K562 (cell line): ENCODE measurements around the gene BCAS4. TPM values are rescaled to one million over a fixed set of nuclear protein-coding genes. Genes with fewer than 3 reads are reported as not detected.
A peak's percentile ranks its signal among the peaks of the same experiment; 100 is the strongest.

Source experiments
- ATAC-seq: fragments of 200-7000 bp; cut with Tn5 transposase; 3 replicates; pipeline ENCODE4 v1.9.1; 2020; ENCODE audit warnings: moderate library complexity
- BruUV-seq: library from RNA; stranded (reverse); fragments of 400-500 nt; replicated peaks from 2 replicates; lab custom pipeline; 2021; lab: Mats Ljungman, UMichigan
- CTCF ChIA-PET: fragments of 300-600 bp; formaldehyde crosslinking; extraction: SDS; loops from one replicate; lab custom pipeline; 2021; ENCODE audit warnings: low intra/inter-chr PET ratio; lab: Yijun Ruan, JAX
- POLR2A ChIA-PET: fragments of 300-600, 350-650 bp; sonication (Branson Sonifier 250); formaldehyde crosslinking; extraction: SDS; loops from one replicate; lab custom pipeline; 2021; ENCODE audit warnings: antibody characterized with exemption, inconsistent platforms; lab: Yijun Ruan, JAX
- DNase-seq, 4 experiments: peaks; one replicate each; pipeline versions ENCODE4 v3.0.0 to v3.0.0-alpha.2; 2011 to 2018; ENCODE audit warnings: low spot score in 3 of 4, mixed read lengths in 3 of 4; ENCODE audit errors: extremely low read depth in 1 of 4
- FAIRE-seq: peaks from 2 replicates; lab custom pipeline; 2011; peaks lifted over from hg19 to GRCh38; lab: Jason Lieb, UNC
- H2AFZ ChIP-seq: 2 replicates; pipeline ENCODE4 v1.6.0; 2011; ENCODE audit warnings: low read depth, low read length, control low read depth, inconsistent platforms
- H3K27ac ChIP-seq: fragments of 200-600 bp; 3 replicates; pipeline ENCODE4 v1.8.0; 2011; ENCODE audit warnings: low read depth, mild to moderate bottlenecking, control low read depth, inconsistent platforms, low read length, moderate library complexity, mixed read lengths; ENCODE audit errors: extremely low read depth
- H3K27me3 ChIP-seq, 2 experiments: fragments of 300-600 bp in 1 of 2; 2 replicates in 1 of 2; 3 replicates in 1 of 2; pipeline versions ENCODE4 v1.6.0 to v1.8.0; 2011; ENCODE audit warnings: inconsistent platforms in 2 of 2, low read length in 2 of 2, mild to moderate bottlenecking in 1 of 2, mixed read lengths in 1 of 2, moderate library complexity in 1 of 2; ENCODE audit not compliant: control insufficient read depth in 2 of 2, insufficient read depth in 2 of 2
- H3K36me3 ChIP-seq: fragments of 300-600 bp; 3 replicates; pipeline ENCODE4 v1.8.0; 2011; ENCODE audit warnings: mild to moderate bottlenecking, low read length, inconsistent platforms; ENCODE audit not compliant: control insufficient read depth, insufficient read depth
- H3K4me1 ChIP-seq, 2 experiments: fragments of 200-600 bp in 1 of 2; replicated peaks in 1 of 2; 2 replicates in 1 of 2; 3 replicates in 1 of 2; pipeline versions ENCODE4 v1.5.1 to v1.8.0; 2011; ENCODE audit warnings: inconsistent platforms in 2 of 2, low read length in 2 of 2, mild to moderate bottlenecking in 1 of 2, mixed read lengths in 1 of 2, moderate library complexity in 1 of 2; ENCODE audit not compliant: control insufficient read depth in 2 of 2, insufficient read depth in 2 of 2
- H3K4me2 ChIP-seq: 2 replicates; pipeline ENCODE4 v1.6.1; 2011; ENCODE audit warnings: low read length, control low read depth, inconsistent platforms, mixed read lengths; ENCODE audit not compliant: insufficient read depth
- H3K4me3 ChIP-seq: fragments of 200-600 bp; sonication (generic), shearing (Covaris generic); 2 replicates; pipeline ENCODE4 v1.5.1; 2016; ENCODE audit warnings: control low read depth, inconsistent platforms
- H3K79me2 ChIP-seq: fragments of 200-600 bp; 3 replicates; pipeline ENCODE4 v1.8.0; 2011; ENCODE audit warnings: low read length, inconsistent platforms; ENCODE audit not compliant: control insufficient read depth, insufficient read depth
- H3K9ac ChIP-seq, 2 experiments: 2 replicates each; pipeline versions ENCODE4 v1.6.0 to v1.6.1; 2011; ENCODE audit warnings: low read depth in 2 of 2, low read length in 2 of 2, control low read depth in 1 of 2, inconsistent platforms in 1 of 2, mild to moderate bottlenecking in 1 of 2, mixed read lengths in 1 of 2; ENCODE audit not compliant: insufficient read depth in 1 of 2
- H3K9me1 ChIP-seq: one replicate; pipeline ENCODE4 v1.6.0; 2011; ENCODE audit warnings: inconsistent platforms, mild to moderate bottlenecking, low read length, moderate library complexity; ENCODE audit not compliant: control insufficient read depth, insufficient read depth
- H3K9me3 ChIP-seq: replicated peaks from 2 replicates; pipeline ENCODE4 v1.5.1; 2011; ENCODE audit warnings: low read depth, low read length, inconsistent platforms; ENCODE audit not compliant: control insufficient read depth, insufficient read depth
- H4K20me1 ChIP-seq: replicated peaks from 2 replicates; pipeline ENCODE4 v1.6.1; 2011; ENCODE audit warnings: low read length, inconsistent platforms, mixed read lengths; ENCODE audit not compliant: control insufficient read depth, insufficient read depth
- CEBPB ChIP-seq: fragments of 450-650 bp; IDR thresholded peaks from 2 replicates; pipeline ENCODE4 v1.6.1; 2016; ENCODE audit warnings: missing genetic modification characterization, missing compliant biosample characterization
- FOS ChIP-seq: IDR thresholded peaks from 3 replicates; pipeline ENCODE4 v1.6.1; 2011; ENCODE audit not compliant: insufficient read length; ENCODE audit errors: extremely low read depth
- SNIP1 ChIP-seq: fragments of 450-650 bp; IDR thresholded peaks from 2 replicates; pipeline ENCODE4 v1.7.1; 2017; ENCODE audit warnings: low read depth, mild to moderate bottlenecking
- TFAM ChIP-seq: fragments of 250-450 bp; sonication (Bioruptor Pico); conservative IDR thresholded peaks from 2 replicates; pipeline ENCODE4 v1.5.0; 2021; ENCODE audit warnings: mild to moderate bottlenecking, moderate library complexity
- ZKSCAN1 ChIP-seq: fragments of 150-350 bp; IDR thresholded peaks from 2 replicates; pipeline ENCODE4 v1.6.1; 2016; ENCODE audit warnings: low read depth, low read length
- ZKSCAN8 ChIP-seq: fragments of 200-800 bp; sonication (Bioruptor generic); IDR thresholded peaks from 2 replicates; pipeline ENCODE4 v1.6.1; 2016; ENCODE audit warnings: missing genetic modification characterization, missing compliant biosample characterization
- ZNF764 ChIP-seq: fragments of 250-450 bp; sonication (Bioruptor Pico); IDR thresholded peaks from 2 replicates; pipeline ENCODE4 v1.4.0; 2020; ENCODE audit warnings: low read depth, mild to moderate bottlenecking, moderate library complexity
- WGBS: fragments of 100-300 bp; shearing (Covaris generic); methylation state at CpG from one replicate; pipeline ENCODE4 v1.1.6; 2016; ENCODE audit warnings: low coverage, mixed read lengths; ENCODE audit not compliant: insufficient coverage; ENCODE audit errors: missing lambda C conversion rate; 5-methylcytosine and 5-hydroxymethylcytosine counted together
- in situ Hi-C: fragments of 300-500 bp; cut with MboI; formaldehyde crosslinking; loops from 4 replicates; pipeline ENCODE4 v1.15.0; 2018; ENCODE audit warnings: inconsistent platforms, mixed read lengths
- intact Hi-C: fragments of 100-400 bp; cut with micrococcal nuclease; formaldehyde crosslinking; loops from 2 replicates; pipeline ENCODE4 v1.14.2; 2022
- polyA plus RNA-seq, 8 experiments: library from polyadenylated mRNA; depleted of rRNA in 4 of 8; stranded (reverse) in 5 of 8; unstranded in 3 of 8; fragments of >200 nt; fragmentation: Nextera tagmentation in 2 of 8; fragmentation: Illumina TruSeq in 1 of 8; extraction: Ambion mirVana in 2 of 8; extraction: Trizol in 1 of 8; gene quantifications; 2 replicates each; pipeline versions ENCODE4 v1.2.1 to v1.2.3, GENCODE V29; 2011 to 2014; ENCODE audit warnings: inconsistent platforms in 1 of 8, missing spikeins in 1 of 8
- total RNA-seq, 7 experiments: library from RNA; depleted of rRNA in 6 of 7; stranded (reverse); fragments of >200 nt in 6 of 7; fragmentation: Illumina TruSeq in 2 of 7; extraction: Trizol in 2 of 7; gene quantifications; 2 replicates each; pipeline versions ENCODE4 v1.2.1 to v1.2.3, GENCODE V29; 2011 to 2021; ENCODE audit warnings: low replicate concordance in 1 of 7
- TF ChIP-seq, protein P1 (sequence below), 3 experiments: IDR thresholded peaks in 2 of 3; conservative IDR thresholded peaks in 1 of 3; 2 replicates each; pipeline ENCODE4 v1.5.1; 2011 to 2012; ENCODE audit warnings: low read length in 3 of 3, mild to moderate bottlenecking in 3 of 3, control low read depth in 2 of 3, improper control_type of control experiment in 1 of 3, inconsistent platforms in 1 of 3, low read depth in 1 of 3, mixed read lengths in 1 of 3, moderate library complexity in 1 of 3; ENCODE audit not compliant: insufficient read depth in 2 of 3
- TF ChIP-seq, protein P2 (sequence below): IDR thresholded peaks from 2 replicates; pipeline ENCODE4 v1.6.1; 2011; ENCODE audit not compliant: insufficient read length; ENCODE audit errors: extremely low read depth

Gene BCAS4
- total and polyA plus RNA-seq, 9 of the 15 experiments (the other 6 are each of a cell fraction or from before 2014, with no cell fraction given): 0.15 to 2.3 (median 0.47) TPM

DNA sequence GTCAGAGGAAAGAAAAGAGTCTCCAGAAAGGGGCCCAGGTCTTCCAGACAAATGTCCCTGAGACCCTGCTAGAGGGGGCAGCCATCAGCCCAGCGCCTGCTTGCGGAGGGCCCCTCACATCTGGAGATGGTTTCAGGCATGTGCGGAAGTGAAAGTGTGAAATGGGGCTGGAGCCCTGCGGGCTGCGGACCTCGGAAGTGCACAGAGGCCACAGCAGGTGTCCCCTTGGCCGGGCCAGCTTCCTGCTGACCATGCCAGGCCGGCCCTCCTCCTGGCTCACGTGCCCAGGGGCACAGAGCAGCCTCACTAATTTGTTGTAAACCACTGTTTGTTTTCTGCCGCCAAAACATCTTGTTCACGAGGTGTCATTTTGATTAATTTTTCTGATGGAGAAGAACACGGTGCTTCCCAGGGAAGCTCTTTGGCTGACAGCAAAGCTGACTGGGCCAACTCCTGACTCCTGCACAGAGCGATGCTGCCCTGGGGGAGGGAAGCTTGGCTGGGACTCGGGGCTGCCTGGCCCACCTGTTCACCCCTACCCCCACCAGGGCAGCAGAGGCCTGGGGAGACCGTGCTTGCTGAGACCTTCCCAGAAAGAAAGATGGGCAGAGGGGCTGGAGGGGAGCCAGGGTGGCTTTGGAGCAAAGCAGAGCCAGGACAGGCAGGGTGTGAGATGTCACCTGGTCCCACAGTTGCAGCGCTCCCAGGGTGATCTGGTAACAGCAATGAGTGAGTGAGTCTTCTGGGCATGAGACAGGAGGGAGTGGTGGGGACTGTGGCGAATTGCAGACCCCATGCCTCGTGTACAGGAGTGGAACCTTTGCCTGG, 54.2 kb downstream of the BCAS4 start (continued):
- TF ChIP-seq ZNF764 (CRISPR knock-in tag) (no peak), CEBPB (tag) (no peak), FOS (no peak), SNIP1 (no peak), TFAM (CRISPR knock-in tag) (no peak)
- TF ChIP-seq, all 486 proteins: peak for 3

DNA sequence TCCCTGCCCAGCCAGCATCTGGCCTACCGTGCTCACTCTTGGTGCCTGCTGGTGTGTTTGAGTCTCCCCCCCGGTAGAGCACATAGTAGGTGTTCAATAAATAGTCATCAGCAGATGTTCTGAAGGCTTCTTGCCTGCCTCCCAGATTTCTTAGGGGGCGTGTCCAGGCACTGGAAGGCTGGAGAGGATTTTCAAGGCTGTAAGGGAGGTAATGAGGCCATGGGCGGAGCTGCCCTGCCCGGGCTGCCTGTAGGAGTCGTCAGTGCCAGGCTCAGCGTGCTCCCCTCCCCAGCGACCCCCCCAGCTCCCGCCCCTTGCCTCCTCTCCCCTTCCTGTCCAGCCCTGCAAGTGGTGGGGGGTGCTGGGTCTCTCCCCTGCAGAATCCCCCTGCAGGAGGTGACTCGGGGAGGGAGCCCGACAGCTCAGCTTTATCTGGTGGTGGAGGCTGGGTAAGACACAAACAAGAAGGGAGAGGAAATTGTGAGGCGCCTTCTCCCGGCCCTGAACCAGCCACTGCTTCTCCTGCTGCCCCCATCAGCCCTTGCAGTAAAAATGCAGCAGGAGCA, 55.9 kb downstream of the BCAS4 start:
- H3K9me3 ChIP-seq: no peaks in the 10 kb centered on the region

More for the DNA sequence above, 55.9 kb downstream of the BCAS4 start:
- Histone ChIP-seq H3K9me1 (no peaks in the 10 kb centered on the region), H3K4me2 (no peak overlapping the region), H3K27me3 (peaks cover 3 to 15% of the 10 kb centered on the region in 2 experiments; a peak in 3 of 5 replicates), H4K20me1 (no peaks in the 10 kb centered on the region), H2AFZ (no peak overlapping the region), H3K79me2 (no peaks in the 10 kb centered on the region), H3K36me3 (no peaks in the 10 kb centered on the region), H3K9ac (0 out of 4 replicates have a peak overlapping the region, but pooled peaks of 1 of the 2 experiments have one; percentile 29), H3K4me1 (peaks cover 0 to 25% of the 10 kb centered on the region in 2 experiments; a peak in 2 of 5 replicates), H3K4me3 (no peak overlapping the region), H3K27ac (no peak overlapping the region)
- no peak for FAIRE-seq
- DNase-seq: no peak
- intact Hi-C loops (no loop called here), in situ Hi-C loops (no loop called here)
- BruUV-seq: no TSS peak
- WGBS: 23% methylated on average over 6 of the region's 13 CpGs
- ATAC-seq: no peak
- TF ChIP-seq, protein P1, sequence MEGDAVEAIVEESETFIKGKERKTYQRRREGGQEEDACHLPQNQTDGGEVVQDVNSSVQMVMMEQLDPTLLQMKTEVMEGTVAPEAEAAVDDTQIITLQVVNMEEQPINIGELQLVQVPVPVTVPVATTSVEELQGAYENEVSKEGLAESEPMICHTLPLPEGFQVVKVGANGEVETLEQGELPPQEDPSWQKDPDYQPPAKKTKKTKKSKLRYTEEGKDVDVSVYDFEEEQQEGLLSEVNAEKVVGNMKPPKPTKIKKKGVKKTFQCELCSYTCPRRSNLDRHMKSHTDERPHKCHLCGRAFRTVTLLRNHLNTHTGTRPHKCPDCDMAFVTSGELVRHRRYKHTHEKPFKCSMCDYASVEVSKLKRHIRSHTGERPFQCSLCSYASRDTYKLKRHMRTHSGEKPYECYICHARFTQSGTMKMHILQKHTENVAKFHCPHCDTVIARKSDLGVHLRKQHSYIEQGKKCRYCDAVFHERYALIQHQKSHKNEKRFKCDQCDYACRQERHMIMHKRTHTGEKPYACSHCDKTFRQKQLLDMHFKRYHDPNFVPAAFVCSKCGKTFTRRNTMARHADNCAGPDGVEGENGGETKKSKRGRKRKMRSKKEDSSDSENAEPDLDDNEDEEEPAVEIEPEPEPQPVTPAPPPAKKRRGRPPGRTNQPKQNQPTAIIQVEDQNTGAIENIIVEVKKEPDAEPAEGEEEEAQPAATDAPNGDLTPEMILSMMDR (IDR thresholded peaks at IDR 0.05 in 2 of 3, conservative IDR thresholded peaks at IDR 0.05 in 1 of 3; ENCODE audit: insufficient read depth in 2 of 3, low read depth in 1 of 3, low read length in 3 of 3): 0 out of 6 replicates have a peak, but pooled peaks of 1 of the 3 experiments have one; percentile 1
- TF ChIP-seq ZKSCAN1 (peak; percentile 86), ZKSCAN8 (no peak)
- TF ChIP-seq, protein P2, sequence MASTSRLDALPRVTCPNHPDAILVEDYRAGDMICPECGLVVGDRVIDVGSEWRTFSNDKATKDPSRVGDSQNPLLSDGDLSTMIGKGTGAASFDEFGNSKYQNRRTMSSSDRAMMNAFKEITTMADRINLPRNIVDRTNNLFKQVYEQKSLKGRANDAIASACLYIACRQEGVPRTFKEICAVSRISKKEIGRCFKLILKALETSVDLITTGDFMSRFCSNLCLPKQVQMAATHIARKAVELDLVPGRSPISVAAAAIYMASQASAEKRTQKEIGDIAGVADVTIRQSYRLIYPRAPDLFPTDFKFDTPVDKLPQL: no peak
- ChIA-PET CTCF (no interaction called here), POLR2A (no interaction called here)
